Upper lobe of left lung (tissue), 4 donors: Measurements from ENCODE around the gene ELFN2.

Experiments
- POLR2A ChIP-seq, 4 donors: fragments of 450-650 bp; IDR thresholded peaks; one replicate each; pipeline ENCODE4 v1.5.1; 2016 to 2017; ENCODE audit warnings: antibody characterized with exemption in 4 of 4, mild to moderate bottlenecking in 2 of 4
- POLR2AphosphoS5 ChIP-seq, 2 donors: sonication (generic); formaldehyde crosslinking; IDR thresholded peaks; one replicate each; pipeline ENCODE4 v1.5.1; 2017; ENCODE audit warnings: antibody characterized with exemption in 2 of 2
- TF ChIP-seq, protein P1 (sequence below), 6 experiments: fragments of 450-650 bp in 4 of 6; fragments of 200-600 bp in 2 of 6; sonication (generic) in 2 of 6; IDR thresholded peaks; one replicate each; pipeline ENCODE4 v1.5.1; 2016 to 2019; ENCODE audit warnings: antibody characterized with exemption in 6 of 6

DNA sequence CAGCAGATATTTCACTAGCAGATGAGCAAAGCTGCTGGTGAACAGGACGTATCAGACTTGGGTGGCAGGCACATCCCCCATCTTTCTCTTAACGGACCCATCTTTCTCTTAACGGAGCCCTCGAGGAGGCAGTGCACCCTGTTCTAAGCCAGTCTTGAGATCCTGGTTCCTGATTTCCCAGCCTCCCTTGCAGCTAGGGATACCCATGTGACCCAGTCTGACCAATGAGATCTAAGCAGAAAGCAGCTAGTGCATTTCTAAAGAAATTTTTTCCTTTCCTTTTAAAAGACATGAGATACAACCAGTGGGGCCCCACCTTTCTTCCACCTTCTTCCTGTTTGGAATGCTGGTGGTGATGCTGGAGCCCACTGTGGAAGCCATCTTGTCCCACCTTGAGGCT lies 13.6 kb upstream of the ELFN2 start:
- TF ChIP-seq, protein P1, sequence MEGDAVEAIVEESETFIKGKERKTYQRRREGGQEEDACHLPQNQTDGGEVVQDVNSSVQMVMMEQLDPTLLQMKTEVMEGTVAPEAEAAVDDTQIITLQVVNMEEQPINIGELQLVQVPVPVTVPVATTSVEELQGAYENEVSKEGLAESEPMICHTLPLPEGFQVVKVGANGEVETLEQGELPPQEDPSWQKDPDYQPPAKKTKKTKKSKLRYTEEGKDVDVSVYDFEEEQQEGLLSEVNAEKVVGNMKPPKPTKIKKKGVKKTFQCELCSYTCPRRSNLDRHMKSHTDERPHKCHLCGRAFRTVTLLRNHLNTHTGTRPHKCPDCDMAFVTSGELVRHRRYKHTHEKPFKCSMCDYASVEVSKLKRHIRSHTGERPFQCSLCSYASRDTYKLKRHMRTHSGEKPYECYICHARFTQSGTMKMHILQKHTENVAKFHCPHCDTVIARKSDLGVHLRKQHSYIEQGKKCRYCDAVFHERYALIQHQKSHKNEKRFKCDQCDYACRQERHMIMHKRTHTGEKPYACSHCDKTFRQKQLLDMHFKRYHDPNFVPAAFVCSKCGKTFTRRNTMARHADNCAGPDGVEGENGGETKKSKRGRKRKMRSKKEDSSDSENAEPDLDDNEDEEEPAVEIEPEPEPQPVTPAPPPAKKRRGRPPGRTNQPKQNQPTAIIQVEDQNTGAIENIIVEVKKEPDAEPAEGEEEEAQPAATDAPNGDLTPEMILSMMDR (IDR thresholded peaks at IDR 0.05) = no peak
- TF ChIP-seq POLR2AphosphoS5 (IDR thresholded peaks at IDR 0.05) = no peak
- no peak for TF ChIP-seq POLR2A (IDR thresholded peaks at IDR 0.05)
